Kasumi-1 (cell line): ENCODE results near the gene PCK2.
A peak's percentile ranks its signal among the peaks of the same experiment; 100 is the strongest.
"Not testable (repeated sequence)": the region's sequence is repeated elsewhere in the genome, so short reads cannot be mapped to it uniquely, and the experiment has no call there.

Experiments
- DNase-seq, 2 experiments: peaks; one replicate each; lab custom pipeline; 2025; lab: John Stamatoyannopoulos, UW

The PCK2 gene

GRCh38 chr14:24093901-24094840 is at the start of gene PCK2:
Gene PCK2 (plus strand): TSS chr14:24094311. CDS start chr14:24094406, 95 bp downstream.
- peak; percentile 92 to 96 for DNase-seq

- DNase-seq: peak; percentile 14 to 34
These were observed 45.1 kb upstream of the PCK2 start for GRCh38 chr14:24049002-24049401.

GRCh38 chr14:24050753-24051152 is 43.4 kb upstream of the PCK2 start:
- not testable (repeated sequence) for DNase-seq

GRCh38 chr14:24051176-24051788 is 42.8 kb upstream of the PCK2 start:
- DNase-seq: no peak

GRCh38 chr14:24051789-24052655 is 42.1 kb upstream of the PCK2 start, which contains the start of gene CARMIL3:
Gene CARMIL3 (plus strand): TSS chr14:24052009. CDS start chr14:24052154, 145 bp downstream.
- DNase-seq: peak; percentile 32 to 34

GRCh38 chr14:24052656-24053547 is 41.2 kb upstream of the PCK2 start:
- DNase-seq: no peak

GRCh38 chr14:24053548-24054323 is 40.4 kb upstream of the PCK2 start:
- no peak for DNase-seq

- no peak for DNase-seq
These were observed 39.8 kb upstream of the PCK2 start for GRCh38 chr14:24054324-24054641.

GRCh38 chr14:24054646-24055045 is 39.5 kb upstream of the PCK2 start:
- DNase-seq: no peak

GRCh38 chr14:24055971-24056799 is 37.9 kb upstream of the PCK2 start:
- DNase-seq: no peak

GRCh38 chr14:24056800-24057184 is 37.3 kb upstream of the PCK2 start:
- no peak for DNase-seq

GRCh38 chr14:24057271-24057670 is 36.8 kb upstream of the PCK2 start:
- no peak for DNase-seq

GRCh38 chr14:24057867-24058259 is 36.2 kb upstream of the PCK2 start:
- DNase-seq: no peak

GRCh38 chr14:24058260-24058950 is 35.7 kb upstream of the PCK2 start:
- DNase-seq: peak; percentile 77 to 82

GRCh38 chr14:24058951-24059475 is 35.1 kb upstream of the PCK2 start:
- no peak for DNase-seq

- DNase-seq: no peak
These were observed 34.2 kb upstream of the PCK2 start for GRCh38 chr14:24059841-24060388.

GRCh38 chr14:24060443-24060842 is 33.7 kb upstream of the PCK2 start:
- DNase-seq: no peak
